Measurements from ENCODE around the gene ZNF138.
"Not testable (repeated sequence)": the region's sequence is repeated elsewhere in the genome, so short reads cannot be mapped to it uniquely, and the experiment has no call there.

The ZNF138 gene

GRCh38 chr7:64838051-64838450 lies 43.8 kb downstream of the ZNF138 start:
- DNase-seq (ENCODE audit: low read depth, low spot score): not testable (repeated sequence)

GRCh38 chr7:64838691-64839090 lies 44.5 kb downstream of the ZNF138 start:
- DNase-seq (ENCODE audit: low read depth, low spot score): no peak

GRCh38 chr7:64839910-64840309 lies 45.7 kb downstream of the ZNF138 start:
- no peak for DNase-seq (ENCODE audit: low read depth, low spot score)

GRCh38 chr7:64849250-64849923 lies 55.2 kb downstream of the ZNF138 start:
- DNase-seq (ENCODE audit: low read depth, low spot score): no peak

GRCh38 chr7:64849924-64850499 lies 55.8 kb downstream of the ZNF138 start:
- DNase-seq (ENCODE audit: low read depth, low spot score): no peak

GRCh38 chr7:64853679-64854078 lies 59.5 kb downstream of the ZNF138 start:
- DNase-seq (ENCODE audit: low read depth, low spot score): no peak

- no peak for DNase-seq (ENCODE audit: low read depth, low spot score)
Measured at GRCh38 chr7:64854969-64855368, 60.7 kb downstream of the ZNF138 start.

GRCh38 chr7:64863021-64863420 lies 68.8 kb downstream of the ZNF138 start:
- no peak for DNase-seq (ENCODE audit: low read depth, low spot score)

GRCh38 chr7:64863530-64863929 lies 69.3 kb downstream of the ZNF138 start:
- not testable (repeated sequence) for DNase-seq (ENCODE audit: low read depth, low spot score)

GRCh38 chr7:64863969-64864368 lies 69.7 kb downstream of the ZNF138 start:
- no peak for DNase-seq (ENCODE audit: low read depth, low spot score)

GRCh38 chr7:64867863-64868440 lies 73.7 kb downstream of the ZNF138 start:
- DNase-seq (ENCODE audit: low read depth, low spot score): no peak

GRCh38 chr7:64868499-64868898 lies 74.3 kb downstream of the ZNF138 start:
- no peak for DNase-seq (ENCODE audit: low read depth, low spot score)

- no peak for DNase-seq (ENCODE audit: low read depth, low spot score)
Measured at GRCh38 chr7:64869121-64869725, 75.0 kb downstream of the ZNF138 start.

- no peak for DNase-seq (ENCODE audit: low read depth, low spot score)
Measured at GRCh38 chr7:64869912-64870562, 75.8 kb downstream of the ZNF138 start.

GRCh38 chr7:64870656-64871055 lies 76.4 kb downstream of the ZNF138 start:
- DNase-seq (ENCODE audit: low read depth, low spot score): no peak

- no peak for DNase-seq (ENCODE audit: low read depth, low spot score)
Measured at GRCh38 chr7:64871761-64872160, 77.5 kb downstream of the ZNF138 start.

GRCh38 chr7:64872351-64873154 lies 78.3 kb downstream of the ZNF138 start:
- no peak for DNase-seq (ENCODE audit: low read depth, low spot score)

GRCh38 chr7:64873155-64873500 lies 78.9 kb downstream of the ZNF138 start:
- DNase-seq (ENCODE audit: low read depth, low spot score): no peak

GRCh38 chr7:64873517-64873916 lies 79.3 kb downstream of the ZNF138 start:
- DNase-seq (ENCODE audit: low read depth, low spot score): no peak

- peak; percentile 91 for DNase-seq (ENCODE audit: low read depth, low spot score)
Measured at GRCh38 chr7:64874114-64874513, 79.9 kb downstream of the ZNF138 start.

GRCh38 chr7:64874562-64875250 lies 80.5 kb downstream of the ZNF138 start:
- DNase-seq (ENCODE audit: low read depth, low spot score): no peak
